Activated naive CD4-positive, alpha-beta T cell treated with anti-CD3 and anti-CD28 coated beads for 36 hours (primary cell): ENCODE measurements around the gene S100A13. TPM values are rescaled to one million over a fixed set of nuclear protein-coding genes. Genes with fewer than 3 reads are reported as not detected.

Experiments used
- CTCF ChIA-PET: fragments of 350-600 bp; sonication (Branson Sonifier 250); formaldehyde crosslinking; loops from one replicate; lab custom pipeline; 2021; ENCODE audit warnings: antibody characterized with exemption; lab: Charles Lee
- DNase-seq: peaks from one replicate; pipeline ENCODE4 v3.0.0-alpha.2; 2020
- H3K27ac Mint-ChIP-seq: one replicate; pipeline ENCODE4 v1.8.0; 2021; ENCODE audit warnings: mild to moderate bottlenecking, mixed read lengths
- H3K27me3 Mint-ChIP-seq: one replicate; pipeline ENCODE4 v1.8.0; 2021; ENCODE audit warnings: low read depth, mixed read lengths
- H3K36me3 Mint-ChIP-seq: one replicate; pipeline ENCODE4 v1.8.0; 2021; ENCODE audit warnings: low read depth, mixed read lengths
- H3K4me1 Mint-ChIP-seq: one replicate; pipeline ENCODE4 v1.8.0; 2021; ENCODE audit warnings: low read depth, mixed read lengths
- H3K4me3 Mint-ChIP-seq: one replicate; pipeline ENCODE4 v1.8.0; 2021; ENCODE audit warnings: mild to moderate bottlenecking, moderate library complexity, mixed read lengths
- H3K9me3 Mint-ChIP-seq: one replicate; pipeline ENCODE4 v1.8.0; 2021; ENCODE audit warnings: mixed read lengths
- intact Hi-C: fragments of 100-400 bp; cut with micrococcal nuclease; formaldehyde crosslinking; loops from one replicate; pipeline ENCODE4 v1.15.1; 2023
- total RNA-seq, 2 experiments: library from RNA; stranded (reverse); gene quantifications; one replicate each; pipeline ENCODE4 v1.2.3, GENCODE V29; 2021

S100A13 gene
- total RNA-seq, 2 experiments from 2014 or later: 6.6 to 7.0 TPM

DNA sequence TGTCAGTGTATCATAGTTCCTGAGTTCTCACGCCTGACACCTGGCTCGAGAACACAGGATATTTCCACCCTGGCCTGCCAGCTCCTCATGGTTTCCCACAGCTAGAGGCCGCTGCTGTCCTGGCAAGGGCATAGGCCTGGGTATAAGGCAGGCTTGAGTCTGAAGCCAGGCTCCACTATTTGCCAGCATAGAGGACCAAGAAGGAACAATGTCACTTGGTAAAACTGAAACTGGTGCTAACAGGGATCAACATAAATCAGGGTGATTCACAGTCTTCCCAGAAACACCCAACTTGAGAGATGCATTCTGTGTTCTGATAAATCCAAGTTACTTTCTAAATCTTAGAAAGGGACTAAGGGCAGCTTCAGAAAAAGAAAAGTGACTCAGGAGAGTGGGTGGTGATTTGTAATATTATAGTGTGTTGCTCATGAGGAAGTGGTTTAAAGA lies 54.7 kb downstream of the S100A13 start:
- peak; percentile 85 for DNase-seq
- Mint-ChIP-seq H3K4me3 (no peak overlapping the region), H3K9me3 (no peaks in the 10 kb centered on the region), H3K4me1 (peaks cover 40% of the 10 kb centered on the region), H3K27me3 (peaks cover 1% of the 10 kb centered on the region), H3K36me3 (no peaks in the 10 kb centered on the region), H3K27ac (peak overlapping the region; percentile 18)
- CTCF ChIA-PET: interaction anchor here (0.7 to 7.4 kb wide), 20 partner anchors 13 to 100 kb away, joined by 3 to 207 read pairs (median 4); partner anchors contain the start of genes CHTOP, S100A13, S100A4 and S100A5
- intact Hi-C loops: loop anchor here (1.0 to 2.0 kb wide), 9 partner anchors 39 to 412 kb away; partner anchors contain the start of genes CHTOP and SLC27A3

DNA sequence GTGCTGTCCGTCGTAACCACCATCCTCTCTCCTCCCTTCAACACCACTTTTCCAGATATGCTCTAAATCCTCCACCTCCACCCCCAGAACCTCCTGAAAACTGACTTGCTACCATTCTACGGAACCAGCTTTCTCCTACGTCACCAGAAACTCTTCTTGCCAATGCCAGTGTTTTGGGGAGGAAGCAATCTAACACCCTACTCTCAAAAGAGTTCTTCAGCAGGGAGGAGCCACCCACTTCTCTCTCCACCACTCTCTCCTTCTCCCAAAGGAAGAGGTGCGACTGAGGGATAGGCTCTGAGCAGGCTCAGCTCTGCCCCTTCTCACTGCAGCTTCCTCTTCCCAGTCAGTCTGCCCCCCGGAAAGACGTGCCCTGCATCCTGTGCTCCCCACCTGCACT lies 55.6 kb downstream of the S100A13 start:
- no peak for DNase-seq
- Mint-ChIP-seq H3K4me3 (no peak overlapping the region), H3K4me1 (peaks cover 47% of the 10 kb centered on the region), H3K36me3 (no peaks in the 10 kb centered on the region), H3K27me3 (no peaks in the 10 kb centered on the region), H3K27ac (peak overlapping the region; percentile 18), H3K9me3 (no peaks in the 10 kb centered on the region)
- intact Hi-C loops: loop anchor here (1.0 to 2.0 kb wide), 9 partner anchors 38 to 413 kb away; partner anchors contain the start of genes CHTOP and SLC27A3
- CTCF ChIA-PET: interaction anchor here (0.7 to 7.4 kb wide), 16 partner anchors 14 to 101 kb away, joined by 3 to 207 read pairs (median 4); partner anchors contain the start of genes CHTOP, S100A4, S100A5 and S100A6

DNA sequence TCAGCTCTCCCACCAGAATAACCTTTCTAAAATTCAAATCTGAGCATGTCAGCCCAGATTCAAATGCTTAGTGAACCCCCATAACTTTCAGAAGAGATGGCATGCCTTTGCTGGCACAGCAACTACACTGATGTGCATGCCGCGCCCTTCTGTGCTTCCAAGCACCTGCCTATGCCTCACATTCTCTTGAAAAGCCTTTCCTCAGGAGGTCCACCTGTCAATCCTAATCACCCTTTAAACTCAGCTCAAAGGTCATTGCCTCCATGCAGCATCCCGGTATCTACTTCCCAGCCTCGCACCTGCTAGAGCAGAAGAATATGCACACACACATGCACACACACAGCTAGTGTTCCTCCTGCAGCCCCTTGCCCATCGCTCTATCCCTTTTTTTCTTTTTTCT lies 56.4 kb downstream of the S100A13 start:
- Mint-ChIP-seq H3K9me3 (no peaks in the 10 kb centered on the region), H3K36me3 (no peaks in the 10 kb centered on the region), H3K4me3 (no peak overlapping the region), H3K27ac (no peak overlapping the region), H3K27me3 (no peaks in the 10 kb centered on the region), H3K4me1 (peaks cover 54% of the 10 kb centered on the region)
- no peak for DNase-seq
- CTCF ChIA-PET: interaction anchor here (1.2 to 7.4 kb wide), 4 partner anchors 37 to 61 kb away, joined by 3 to 207 read pairs (median 78); partner anchors contain the start of genes S100A13 and S100A6
- intact Hi-C loops: no loop called here

DNA sequence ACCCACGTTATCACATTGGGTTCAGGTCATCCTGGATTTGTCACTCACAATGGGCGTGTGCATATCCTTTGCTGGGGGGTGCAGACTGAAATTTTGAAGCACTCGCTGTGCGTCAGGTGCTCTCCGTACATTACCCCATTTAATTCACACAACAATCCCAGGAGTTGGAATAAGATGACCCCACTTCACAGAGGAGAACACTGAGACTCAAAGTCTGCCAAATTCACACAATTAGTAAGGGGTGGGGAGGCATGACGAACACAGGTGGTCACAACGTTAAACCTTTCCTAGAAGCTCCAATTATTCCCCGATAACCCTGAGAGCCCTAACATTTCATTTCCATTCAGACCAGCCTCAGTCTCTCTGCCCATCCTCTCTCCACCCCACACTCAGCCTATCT lies 57.8 kb downstream of the S100A13 start:
- CTCF ChIA-PET: interaction anchor here (1.4 to 7.4 kb wide), 3 partner anchors 35 to 60 kb away, joined by 3 to 207 read pairs (median 153); partner anchors contain the start of gene S100A6
- H3K36me3 Mint-ChIP-seq: no peaks in the 10 kb centered on the region
- H3K27me3 Mint-ChIP-seq: no peaks in the 10 kb centered on the region
- H3K9me3 Mint-ChIP-seq: no peaks in the 10 kb centered on the region
- intact Hi-C loops: loop anchor here (2.0 to 5.0 kb wide), 2 partner anchors 158 to 217 kb away; partner anchors contain the start of gene INTS3
- DNase-seq: no peak
- H3K4me1 Mint-ChIP-seq: peaks cover 62% of the 10 kb centered on the region
- H3K27ac Mint-ChIP-seq: peak overlapping the region; percentile 28
- H3K4me3 Mint-ChIP-seq: no peak overlapping the region

Other genes starting within 250 kb of the S100A13 start
- gene S100A8, start 236.4 kb downstream of the S100A13 start, total RNA-seq: not detected
- not detected for gene S100A7A, start 211.0 kb downstream of the S100A13 start, total RNA-seq
- not detected for gene S100A7, start 166.9 kb downstream of the S100A13 start, total RNA-seq
- gene S100A6, start 91.5 kb downstream of the S100A13 start, total RNA-seq: 100 to 1,000 TPM; 200 to 204 TPM
- under 1 TPM; 0.89 to 0.93 TPM for gene S100A5, start 86.6 kb downstream of the S100A13 start, total RNA-seq
- 10 to 100 TPM; 36.5 to 37.9 TPM for gene S100A4, start 81.7 kb downstream of the S100A13 start, total RNA-seq
- not detected for gene S100A3, start 78.2 kb downstream of the S100A13 start, total RNA-seq
- under 1 TPM; 0.74 to 0.77 TPM for gene S100A2, start 61.7 kb downstream of the S100A13 start, total RNA-seq
- not detected for gene S100A16, start 14.4 kb downstream of the S100A13 start, total RNA-seq
- gene S100A14, start 11.2 kb downstream of the S100A13 start, total RNA-seq: not detected
- gene S100A1, start 929 bp upstream of the S100A13 start, total RNA-seq: not detected
- 10 to 100 TPM; 88.2 to 91.3 TPM for gene CHTOP, start 6.6 kb upstream of the S100A13 start, total RNA-seq
- 10 to 100 TPM; 24.4 to 26.2 TPM for gene SNAPIN, start 31.2 kb upstream of the S100A13 start, total RNA-seq
- 100 to 1,000 TPM; 346 to 357 TPM for gene ILF2, start 43.5 kb upstream of the S100A13 start, total RNA-seq
- gene NPR1, start 51.2 kb upstream of the S100A13 start, total RNA-seq: under 1 TPM; 0.05 to 0.10 TPM
- 10 to 100 TPM; 39.3 to 40.4 TPM for gene INTS3, start 100.5 kb upstream of the S100A13 start, total RNA-seq
- gene SLC27A3, start 147.9 kb upstream of the S100A13 start, total RNA-seq: 1 to 10 TPM; 2.7 to 4.3 TPM